ENCODE data around the gene PLAAT2. TPM values are rescaled to one million over a fixed set of nuclear protein-coding genes. Genes with fewer than 3 reads are reported as not detected.

The PLAAT2 gene
- total RNA-seq, 2 donors from 2014 or later, result 2.6 TPM; not detected in 1

DNA sequence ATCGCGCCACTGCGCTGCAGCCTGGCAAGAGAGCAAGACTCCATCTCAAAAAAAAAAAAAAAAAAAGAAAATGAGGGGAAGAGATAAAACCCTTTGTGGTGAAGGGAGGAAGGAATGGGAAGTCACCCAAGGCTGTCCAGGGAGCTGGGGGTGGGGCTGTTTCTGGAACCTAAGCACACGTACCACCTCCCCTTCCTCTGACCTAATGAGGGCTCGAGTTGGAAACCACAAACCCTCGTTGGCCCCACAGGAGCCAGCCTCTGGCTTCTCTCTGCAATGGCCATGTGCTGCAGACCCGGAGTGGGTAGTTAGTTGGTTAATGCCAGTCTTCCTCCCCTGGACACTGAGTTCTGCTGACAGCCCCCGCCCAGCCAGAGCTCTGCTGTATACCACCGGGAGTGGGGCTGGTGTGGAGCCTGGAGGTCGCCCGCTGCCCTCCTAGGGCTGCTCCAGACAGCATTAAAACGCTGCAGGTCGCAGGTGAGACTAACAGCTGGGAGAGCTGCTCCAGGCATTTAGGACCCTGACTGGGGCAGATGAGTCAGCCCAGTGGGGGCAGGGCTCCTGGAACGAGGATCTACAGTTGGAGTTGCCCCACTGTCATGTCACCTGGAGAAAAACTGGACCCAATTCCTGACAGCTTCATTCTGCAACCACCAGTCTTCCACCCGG is 57.2 kb downstream of the PLAAT2 start, which contains the start of gene LGALS12:
TSS of gene LGALS12 (plus strand) at position 228 of the 672 bp plus-strand sequence. CDS start at position 603, 375 bp downstream.
- Histone ChIP-seq H3K4me1 (replicated peaks) (no peaks in the 10 kb centered on the region), H3K27ac (no peak within 1 kb of the TSS), H3K27me3 (replicated peaks; ENCODE audit: insufficient read depth) (no peaks in the 10 kb centered on the region), H3K9me3 (no peaks in the 10 kb centered on the region), H3K4me3 (no peak within 1 kb of the TSS), H3K36me3 (no peaks in the 10 kb centered on the region)
- no peak for DNase-seq (ENCODE audit: low spot score)
- whole genome bisulfite sequencing, result 78% methylated on average over 9 of the region's 15 CpGs
- TF ChIP-seq, protein P1, sequence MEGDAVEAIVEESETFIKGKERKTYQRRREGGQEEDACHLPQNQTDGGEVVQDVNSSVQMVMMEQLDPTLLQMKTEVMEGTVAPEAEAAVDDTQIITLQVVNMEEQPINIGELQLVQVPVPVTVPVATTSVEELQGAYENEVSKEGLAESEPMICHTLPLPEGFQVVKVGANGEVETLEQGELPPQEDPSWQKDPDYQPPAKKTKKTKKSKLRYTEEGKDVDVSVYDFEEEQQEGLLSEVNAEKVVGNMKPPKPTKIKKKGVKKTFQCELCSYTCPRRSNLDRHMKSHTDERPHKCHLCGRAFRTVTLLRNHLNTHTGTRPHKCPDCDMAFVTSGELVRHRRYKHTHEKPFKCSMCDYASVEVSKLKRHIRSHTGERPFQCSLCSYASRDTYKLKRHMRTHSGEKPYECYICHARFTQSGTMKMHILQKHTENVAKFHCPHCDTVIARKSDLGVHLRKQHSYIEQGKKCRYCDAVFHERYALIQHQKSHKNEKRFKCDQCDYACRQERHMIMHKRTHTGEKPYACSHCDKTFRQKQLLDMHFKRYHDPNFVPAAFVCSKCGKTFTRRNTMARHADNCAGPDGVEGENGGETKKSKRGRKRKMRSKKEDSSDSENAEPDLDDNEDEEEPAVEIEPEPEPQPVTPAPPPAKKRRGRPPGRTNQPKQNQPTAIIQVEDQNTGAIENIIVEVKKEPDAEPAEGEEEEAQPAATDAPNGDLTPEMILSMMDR (IDR thresholded peaks at IDR 0.05), result no peak
- TF ChIP-seq POLR2A (IDR thresholded peaks at IDR 0.05), result no peak
- TF ChIP-seq POLR2AphosphoS5 (IDR thresholded peaks at IDR 0.05), result no peak
- intact Hi-C loops (cut with DNase I), result no loop called here

DNA sequence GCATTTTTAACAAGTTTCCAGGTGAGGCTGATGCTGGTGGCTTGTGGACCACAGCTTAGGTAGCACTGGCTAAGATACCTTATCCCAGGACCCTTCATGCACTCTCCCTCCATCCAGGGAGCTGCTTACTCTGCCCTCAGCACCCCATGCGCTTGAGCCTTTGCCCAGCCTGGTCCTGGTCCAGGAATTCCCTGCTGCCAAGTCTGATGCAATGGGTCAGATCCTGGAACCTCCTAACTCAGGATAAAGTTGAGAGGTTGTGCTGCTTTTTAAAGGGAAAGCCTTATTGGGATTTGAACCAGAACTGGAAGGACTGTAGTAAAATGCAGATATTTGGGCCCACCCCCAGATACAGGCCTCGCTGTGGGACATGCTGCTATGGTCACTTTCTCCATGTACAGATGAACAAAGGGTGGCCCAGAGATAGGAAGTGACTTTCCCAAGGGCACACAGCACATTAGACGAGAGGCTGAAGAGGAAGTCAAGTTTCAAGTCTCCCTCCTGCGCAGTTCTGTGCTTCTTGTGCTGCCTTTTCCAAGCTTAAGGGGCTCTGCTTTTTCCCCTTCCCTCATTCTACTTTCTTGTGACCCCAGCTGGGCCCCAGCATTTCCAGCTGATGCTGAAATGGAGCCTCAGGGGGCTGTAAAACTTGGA is 58.1 kb downstream of the PLAAT2 start:
- H3K27me3 ChIP-seq (replicated peaks; ENCODE audit: insufficient read depth), result no peaks in the 10 kb centered on the region
- no peak for TF ChIP-seq POLR2A (IDR thresholded peaks at IDR 0.05)
- TF ChIP-seq, protein P1 (IDR thresholded peaks at IDR 0.05), result no peak
- TF ChIP-seq POLR2AphosphoS5 (IDR thresholded peaks at IDR 0.05), result no peak
- intact Hi-C loops (cut with DNase I), result no loop called here
- H3K27ac ChIP-seq, result no peak overlapping the region
- no peaks in the 10 kb centered on the region for H3K36me3 ChIP-seq
- H3K9me3 ChIP-seq, result no peaks in the 10 kb centered on the region
- H3K4me1 ChIP-seq (replicated peaks), result no peaks in the 10 kb centered on the region
- DNase-seq (ENCODE audit: low spot score), result no peak
- H3K4me3 ChIP-seq, result no peak overlapping the region
- whole genome bisulfite sequencing, result 74% methylated on average over 4 of the region's 4 CpGs

DNA sequence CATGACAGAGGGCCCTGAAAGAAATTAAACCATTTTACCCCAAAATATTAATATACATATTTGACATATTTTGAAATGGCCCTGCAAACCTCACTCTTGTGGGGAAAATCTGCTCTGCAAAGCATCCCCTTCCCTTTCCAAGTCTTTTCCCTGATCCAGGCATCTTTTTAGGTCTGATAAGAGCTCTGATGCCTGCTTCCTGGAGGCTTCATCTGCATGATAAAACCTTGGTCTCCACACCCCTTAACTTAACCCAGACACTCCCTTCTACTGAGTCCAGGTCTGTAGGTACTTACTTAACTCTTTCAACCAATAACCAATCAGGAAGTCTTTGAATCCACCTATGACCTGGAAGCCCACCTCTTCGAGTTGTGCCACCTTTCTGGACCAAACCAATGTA is 59.1 kb downstream of the PLAAT2 start:
- H3K27me3 ChIP-seq (replicated peaks; ENCODE audit: insufficient read depth), result no peaks in the 10 kb centered on the region
- no peaks in the 10 kb centered on the region for H3K4me1 ChIP-seq (replicated peaks)
- intact Hi-C loops (cut with DNase I), result no loop called here
- H3K9me3 ChIP-seq, result no peaks in the 10 kb centered on the region
- H3K4me3 ChIP-seq, result no peak overlapping the region
- 90% methylated on average over 1 of the region's 1 CpG for WGBS
- TF ChIP-seq, protein P1 (IDR thresholded peaks at IDR 0.05), result no peak
- TF ChIP-seq POLR2A (IDR thresholded peaks at IDR 0.05), result no peak
- TF ChIP-seq POLR2AphosphoS5 (IDR thresholded peaks at IDR 0.05), result no peak
- no peaks in the 10 kb centered on the region for H3K36me3 ChIP-seq
- DNase-seq (ENCODE audit: low spot score), result no peak
- H3K27ac ChIP-seq, result no peak overlapping the region

DNA sequence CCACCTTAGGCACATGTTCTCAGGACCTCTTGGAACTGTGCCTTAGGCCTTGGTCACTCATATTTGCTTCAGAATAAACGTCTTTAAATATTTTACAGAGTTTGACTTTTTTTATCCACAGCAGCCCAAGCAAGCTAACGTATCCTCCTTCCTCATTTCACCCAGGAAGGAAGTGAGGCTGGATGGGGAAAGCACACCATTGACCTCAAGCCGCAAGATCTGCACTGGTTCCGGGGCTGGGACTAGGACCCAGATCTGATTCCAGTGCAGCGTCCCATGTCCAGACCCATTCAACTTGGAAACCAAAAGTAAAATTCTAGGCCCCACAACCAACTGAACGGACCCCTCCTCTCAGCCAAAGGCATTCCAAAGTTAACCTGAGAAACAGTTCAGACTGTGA is 59.7 kb downstream of the PLAAT2 start:
- WGBS, result 74% methylated on average over 6 of the region's 6 CpGs
- H3K27ac ChIP-seq, result no peak overlapping the region

More for the DNA sequence above, 59.7 kb downstream of the PLAAT2 start:
- intact Hi-C loops (cut with DNase I), result no loop called here
- H3K4me3 ChIP-seq, result no peak overlapping the region
- H3K36me3 ChIP-seq, result no peaks in the 10 kb centered on the region
- H3K4me1 ChIP-seq (replicated peaks), result no peaks in the 10 kb centered on the region
- no peak for DNase-seq (ENCODE audit: low spot score)
- no peaks in the 10 kb centered on the region for H3K9me3 ChIP-seq
- H3K27me3 ChIP-seq (replicated peaks; ENCODE audit: insufficient read depth), result no peaks in the 10 kb centered on the region
- no peak for TF ChIP-seq POLR2AphosphoS5 (IDR thresholded peaks at IDR 0.05)
- TF ChIP-seq POLR2A (IDR thresholded peaks at IDR 0.05), result no peak
- TF ChIP-seq, protein P1 (IDR thresholded peaks at IDR 0.05), result no peak

Other genes with a start within 250 kb of the PLAAT2 start
- not detected for gene SLC22A9, start 193.6 kb downstream of the PLAAT2 start, total RNA-seq
- gene PLAAT5, start 72.2 kb downstream of the PLAAT2 start, total RNA-seq, result 10 to 100 TPM in 1 of 2 donors, not detected in 1; 25.7 TPM
- gene LGALS12, start 57.3 kb downstream of the PLAAT2 start, total RNA-seq, result not detected
- gene PLAAT4, start 26.6 kb downstream of the PLAAT2 start, total RNA-seq, result 10 to 100 TPM; 47.6 to 50.8 TPM
- gene PLAAT3, start 51.1 kb upstream of the PLAAT2 start, total RNA-seq, result 100 to 1,000 TPM in 1 of 2 donors, 1 to 10 TPM in 1; 7.0 to 118 TPM
- 10 to 100 TPM; 46.7 to 64.3 TPM for gene ATL3, start 108.0 kb upstream of the PLAAT2 start, total RNA-seq
- 10 to 100 TPM; 74.1 to 88.8 TPM for gene RTN3, start 118.1 kb upstream of the PLAAT2 start, total RNA-seq
- gene ZFTA, start 205.4 kb upstream of the PLAAT2 start, total RNA-seq, result 10 to 100 TPM; 13.9 to 32.7 TPM

Measured in prostate gland (tissue), 2 donors.